Dedifferentiated amniotic fluid mesenchymal stem cell (primary cell): ENCODE data around the gene PPFIBP2.

Experiments
- DNase-seq: peaks from one replicate; pipeline ENCODE4 v3.0.0-alpha.2; 2016; ENCODE audit errors: extremely low spot score

PPFIBP2 gene

DNA sequence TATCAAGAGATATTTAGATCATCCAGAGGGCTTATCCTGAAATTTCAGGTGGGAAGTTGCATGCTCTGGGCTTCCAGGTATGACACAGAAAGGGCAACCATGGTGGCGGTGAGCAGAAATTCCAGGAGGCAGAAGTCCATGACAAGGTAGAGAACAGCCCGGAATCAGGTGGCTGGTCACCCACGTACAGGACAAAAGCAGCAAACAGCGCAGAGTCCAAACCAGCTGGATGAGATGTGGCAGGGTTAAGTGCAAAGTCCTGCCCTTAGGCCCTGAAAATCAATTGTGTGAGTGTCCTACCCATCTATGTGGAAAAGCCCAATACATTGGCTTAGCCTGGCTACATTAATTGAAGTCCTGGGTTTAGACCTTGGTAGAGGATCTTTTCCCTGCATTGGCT is 11.6 kb downstream of the PPFIBP2 start:
- DNase-seq = no peak

DNA sequence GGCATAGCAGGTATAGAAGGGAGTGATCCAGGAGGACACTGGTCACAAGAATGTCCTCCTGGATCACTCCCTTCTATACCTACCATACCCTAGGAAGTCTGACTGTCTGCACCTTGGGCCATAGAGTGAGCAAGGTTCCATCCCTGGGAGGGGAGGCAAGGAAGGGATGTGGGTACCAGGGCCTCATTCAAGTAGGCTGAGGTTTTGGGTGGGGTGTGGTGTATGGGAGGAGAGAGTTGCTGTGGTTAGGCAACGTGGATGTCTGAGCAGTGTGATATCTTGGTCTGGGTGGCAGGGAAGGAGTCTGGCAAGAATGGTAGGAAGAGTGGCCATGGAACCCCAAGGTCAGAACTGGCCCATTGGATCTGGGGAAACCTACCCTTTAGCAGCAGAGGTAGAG is 13.2 kb downstream of the PPFIBP2 start:
- DNase-seq = no peak

DNA sequence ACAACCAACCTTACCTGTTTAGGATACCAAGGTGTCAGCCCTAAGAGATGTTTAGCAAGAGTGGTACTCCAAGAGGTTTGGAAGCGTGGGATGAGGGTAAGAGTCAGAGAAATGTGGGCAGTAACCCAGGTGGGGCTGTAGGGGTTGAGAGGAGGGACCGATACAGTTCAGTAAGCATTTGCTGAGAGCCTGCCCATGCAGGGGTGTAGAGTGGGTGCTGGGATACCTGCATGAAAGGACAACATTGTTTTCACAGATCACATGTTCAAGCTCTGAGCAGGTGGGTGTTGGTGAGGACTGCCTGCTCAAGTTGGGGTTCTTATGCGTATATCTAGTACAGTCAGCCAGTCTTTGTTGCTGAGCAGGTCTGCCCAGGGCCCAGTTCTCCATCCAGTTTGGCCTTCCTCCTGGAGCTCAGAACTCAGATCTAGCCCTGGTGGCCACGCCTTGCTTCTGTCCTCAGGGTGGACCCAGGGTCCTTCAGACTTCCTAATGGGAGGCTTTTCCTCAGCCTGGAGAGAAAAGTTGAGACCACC is 14.8 kb downstream of the PPFIBP2 start:
- DNase-seq = no peak

DNA sequence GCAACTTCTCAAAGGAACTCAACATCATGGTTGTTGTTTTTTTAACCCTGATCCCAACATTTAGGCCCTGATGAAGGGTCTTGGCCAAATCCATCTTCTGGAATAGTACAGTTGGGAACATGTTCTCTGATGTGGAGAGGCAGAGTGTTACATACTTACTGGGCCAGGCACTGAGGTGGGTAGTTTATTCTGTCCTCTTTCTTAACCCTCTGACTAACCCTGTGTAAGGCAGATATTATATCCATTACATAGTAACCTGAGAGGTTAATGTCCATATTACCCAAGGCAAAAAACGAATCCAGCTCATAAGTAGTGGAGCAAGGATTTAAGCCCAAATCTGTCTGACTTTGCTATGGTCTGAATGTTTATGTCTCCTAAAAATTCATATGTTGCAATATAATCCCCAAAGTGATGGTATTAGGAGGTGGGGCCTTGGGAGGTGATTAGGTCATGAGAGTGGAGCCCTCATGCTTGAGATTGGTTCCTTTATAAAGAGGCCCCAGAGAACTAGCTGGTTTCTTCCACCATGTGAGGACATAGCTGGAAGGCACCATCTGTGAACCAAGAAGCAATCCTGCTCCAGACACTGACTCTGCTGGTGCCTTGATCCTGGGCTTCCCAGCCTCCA is 16.3 kb downstream of the PPFIBP2 start:
- DNase-seq = no peak

DNA sequence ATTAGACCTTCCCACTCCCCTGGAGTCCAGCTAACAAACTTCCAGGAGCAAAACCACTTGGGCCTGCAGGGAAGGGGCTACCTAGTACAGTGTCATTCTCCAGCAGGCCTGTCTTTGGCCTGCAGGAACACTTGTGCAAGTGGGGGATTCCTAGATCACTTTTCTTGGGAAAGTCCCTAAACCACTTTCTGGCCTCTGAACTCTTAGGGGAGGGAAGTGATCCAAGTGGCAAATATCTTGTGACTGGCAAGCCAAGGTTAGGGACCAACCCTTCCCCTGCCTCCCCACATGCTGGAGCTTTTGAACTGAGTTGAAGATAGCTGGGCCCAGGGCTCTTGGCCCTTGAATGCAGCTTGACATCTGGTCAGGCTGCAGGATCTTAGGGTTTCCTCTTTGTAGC is 17.2 kb downstream of the PPFIBP2 start:
- DNase-seq = no peak

DNA sequence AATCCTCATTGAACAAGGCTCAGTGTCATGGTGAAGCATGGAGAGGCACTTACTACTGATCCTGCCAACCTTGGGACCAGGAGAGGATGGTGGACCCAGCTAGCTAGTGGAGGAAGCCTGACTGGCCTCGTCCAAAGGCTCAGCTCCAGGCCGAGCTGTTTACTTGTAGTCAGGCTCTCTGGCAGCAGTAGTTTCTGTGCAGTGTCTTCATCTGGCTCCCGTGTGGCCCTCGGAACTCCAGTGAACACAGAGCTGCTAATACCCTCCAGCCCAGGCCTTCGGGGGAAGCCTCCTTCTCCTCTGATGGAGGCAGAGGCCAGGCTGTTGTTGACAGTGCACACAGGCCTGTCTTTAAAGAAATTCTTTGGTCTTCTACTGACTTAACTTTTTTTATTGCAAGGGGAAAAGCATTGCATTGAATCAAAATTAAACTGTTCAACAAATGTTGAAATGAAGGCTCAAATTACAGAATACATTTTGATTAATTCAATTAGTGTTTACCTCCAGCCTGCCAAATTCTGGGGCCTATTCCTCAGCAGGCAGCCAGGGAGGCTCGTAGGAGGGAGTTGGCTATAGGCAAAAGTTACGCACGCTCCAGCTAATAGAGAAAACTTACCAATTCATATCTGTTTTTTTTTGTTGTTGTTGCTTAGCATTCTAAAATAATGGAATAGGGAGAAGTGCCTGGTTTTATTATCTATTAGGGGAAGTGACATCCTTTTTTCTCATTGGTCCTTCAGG is 18.8 kb downstream of the PPFIBP2 start:
- DNase-seq = no peak

DNA sequence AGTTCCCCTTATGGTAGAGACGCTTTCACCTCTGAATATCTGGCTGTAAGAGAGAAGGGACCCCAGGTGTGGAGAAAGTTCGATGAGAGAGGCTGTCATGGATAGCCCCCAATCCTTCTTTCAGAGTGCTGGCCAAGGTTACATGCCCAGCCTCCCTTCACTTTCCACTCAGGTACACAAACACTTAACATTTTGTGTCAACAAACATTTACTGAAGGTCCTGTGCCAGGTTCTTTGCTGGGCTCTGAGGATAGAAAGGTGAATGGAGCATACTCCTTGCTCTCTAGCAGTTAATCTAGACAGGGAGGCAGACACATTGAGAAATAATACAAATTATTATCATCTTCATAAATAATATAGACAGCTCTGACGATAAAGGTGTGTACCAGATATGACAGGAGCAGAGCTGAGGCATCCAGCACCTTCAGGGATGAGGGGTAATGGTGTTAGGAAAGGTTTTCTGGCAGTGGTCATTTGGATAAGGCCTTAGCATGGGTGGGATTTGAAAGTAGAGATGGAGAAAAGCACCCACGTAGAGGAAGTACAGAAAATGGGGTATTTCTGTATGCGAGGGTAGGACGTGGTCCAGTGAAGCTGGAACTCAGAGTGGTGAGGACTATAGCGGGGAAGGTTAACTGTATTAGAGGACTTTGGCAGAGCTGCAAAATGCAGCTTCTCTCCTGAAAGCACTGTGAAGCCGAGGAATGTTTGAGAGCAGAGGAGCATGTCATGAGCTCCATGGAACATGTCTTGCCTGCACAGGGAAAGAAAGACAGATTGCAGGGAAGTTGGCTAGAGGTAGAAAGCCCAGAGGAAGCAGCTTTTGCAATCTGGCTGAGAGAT is 19.6 kb downstream of the PPFIBP2 start:
- no peak for DNase-seq

DNA sequence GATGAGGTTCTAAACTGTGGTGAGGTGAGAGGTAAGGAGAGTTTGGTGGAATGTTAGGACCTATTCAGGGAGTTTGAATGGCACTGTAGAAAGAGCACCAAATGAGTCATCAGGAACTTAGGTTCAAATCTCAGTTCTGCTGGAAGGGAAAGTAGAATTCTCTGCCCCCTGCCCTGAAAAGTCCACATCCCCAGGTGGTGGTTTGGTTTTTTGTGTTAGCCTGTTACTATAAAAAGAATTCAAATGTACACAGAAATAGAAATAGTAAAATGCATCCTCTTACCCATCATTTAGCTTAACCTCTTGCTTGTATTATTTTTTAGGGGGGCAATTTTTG is 20.2 kb downstream of the PPFIBP2 start:
- no peak for DNase-seq

DNA sequence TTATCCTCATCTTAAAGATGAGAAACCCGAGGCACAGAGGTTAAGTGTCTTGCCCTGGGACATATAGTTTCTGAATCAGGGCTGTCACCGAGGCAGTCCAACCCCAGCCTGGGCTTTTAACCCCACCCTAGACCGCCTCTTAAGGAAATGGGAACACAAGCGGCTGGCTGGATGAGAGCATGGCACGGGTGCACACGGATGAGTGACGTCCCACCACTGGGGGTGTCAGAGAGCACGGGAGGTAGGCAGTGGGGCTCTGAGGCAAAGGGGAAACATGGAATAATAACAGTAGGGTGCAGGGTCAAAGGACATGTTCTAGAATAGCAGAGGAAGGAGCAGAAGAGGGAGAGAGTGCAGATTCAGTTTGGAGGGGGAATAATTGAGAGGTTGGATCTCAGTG is 22.3 kb downstream of the PPFIBP2 start:
- no peak for DNase-seq

DNA sequence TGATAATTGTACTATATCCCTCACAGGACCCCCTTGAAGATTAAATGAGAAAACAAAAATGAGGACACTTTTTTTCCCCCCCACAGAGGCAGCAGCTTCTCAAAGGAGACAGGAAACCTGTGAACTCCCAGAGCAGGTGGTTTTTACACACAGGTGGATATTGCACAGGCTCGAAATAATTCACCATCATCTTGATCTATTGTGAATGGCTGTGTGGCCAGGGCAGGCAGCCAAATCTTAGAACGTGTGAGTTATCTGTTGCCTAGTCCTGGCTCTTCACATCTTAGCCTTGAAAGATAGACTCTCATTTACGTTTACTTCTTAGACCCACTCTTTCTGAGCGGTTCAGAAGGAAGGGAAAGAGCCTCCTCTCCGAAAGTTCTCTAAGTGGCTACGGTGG is 23.5 kb downstream of the PPFIBP2 start:
- no peak for DNase-seq

DNA sequence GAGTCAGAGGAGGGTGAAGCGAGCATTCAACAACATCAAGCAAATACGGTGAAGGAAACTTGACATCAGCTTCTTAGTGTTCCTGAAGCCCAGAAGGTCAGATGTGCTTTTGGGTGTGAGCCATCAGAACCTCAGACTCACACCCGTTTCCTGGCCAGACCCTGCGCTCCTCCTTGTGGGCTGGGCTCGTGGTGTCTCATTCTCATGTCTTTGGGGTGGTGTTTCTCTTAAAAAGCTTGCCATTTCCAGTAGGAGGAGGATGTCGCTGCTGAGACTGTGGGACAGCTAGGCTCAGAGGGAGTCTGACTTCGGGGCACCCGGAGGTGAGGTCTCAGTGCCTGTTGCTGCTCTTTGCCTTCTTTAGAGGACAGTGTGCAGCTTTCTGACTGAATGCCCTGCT is 24.2 kb downstream of the PPFIBP2 start:
- DNase-seq = no peak

DNA sequence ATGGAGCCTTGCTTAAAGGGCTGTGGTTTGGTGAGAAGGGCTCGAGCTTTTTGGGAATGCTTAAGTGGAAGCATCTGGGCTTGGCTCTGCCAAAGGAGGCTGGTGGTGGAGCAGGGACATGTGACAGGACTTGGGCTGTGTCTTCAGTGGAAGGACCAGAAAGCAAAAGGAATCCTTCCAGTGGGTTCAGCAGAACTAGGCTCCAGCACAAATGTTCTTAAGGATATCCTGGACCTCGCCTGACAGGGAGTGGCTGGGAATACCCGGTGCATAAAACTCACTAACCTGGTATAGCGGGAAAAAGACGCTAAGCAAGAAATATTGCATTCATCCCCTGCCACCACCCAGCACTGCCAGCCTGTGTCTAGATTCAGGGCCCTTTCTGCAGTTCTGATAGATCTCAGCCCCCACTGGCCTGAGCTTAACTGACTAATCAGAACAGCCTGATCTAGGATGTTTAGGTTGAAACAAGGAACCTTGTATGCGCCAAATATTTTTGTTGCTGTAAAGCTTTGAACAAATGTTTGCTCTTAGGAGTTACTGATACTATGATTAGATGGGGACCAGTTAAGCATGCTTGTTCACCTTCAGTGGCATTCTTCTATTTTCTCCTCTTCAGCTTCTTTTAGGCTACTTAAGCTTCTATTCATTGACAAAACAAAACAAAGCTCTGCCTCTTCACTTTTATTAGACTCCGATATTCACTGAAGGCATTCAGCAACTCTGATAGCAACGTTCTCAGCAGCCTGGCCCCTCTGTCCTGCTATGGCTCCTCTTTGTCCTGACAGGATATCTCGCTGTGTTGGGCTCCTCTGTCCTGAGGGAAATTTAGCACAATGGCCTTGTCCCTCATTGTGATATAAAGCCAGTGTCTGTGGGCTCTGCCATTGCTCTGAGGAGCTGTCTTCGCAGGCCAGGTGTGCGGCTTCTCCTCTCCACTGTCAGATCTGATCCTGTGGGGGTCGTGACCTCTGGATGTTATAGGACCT is 25.0 kb downstream of the PPFIBP2 start:
- DNase-seq = no peak

DNA sequence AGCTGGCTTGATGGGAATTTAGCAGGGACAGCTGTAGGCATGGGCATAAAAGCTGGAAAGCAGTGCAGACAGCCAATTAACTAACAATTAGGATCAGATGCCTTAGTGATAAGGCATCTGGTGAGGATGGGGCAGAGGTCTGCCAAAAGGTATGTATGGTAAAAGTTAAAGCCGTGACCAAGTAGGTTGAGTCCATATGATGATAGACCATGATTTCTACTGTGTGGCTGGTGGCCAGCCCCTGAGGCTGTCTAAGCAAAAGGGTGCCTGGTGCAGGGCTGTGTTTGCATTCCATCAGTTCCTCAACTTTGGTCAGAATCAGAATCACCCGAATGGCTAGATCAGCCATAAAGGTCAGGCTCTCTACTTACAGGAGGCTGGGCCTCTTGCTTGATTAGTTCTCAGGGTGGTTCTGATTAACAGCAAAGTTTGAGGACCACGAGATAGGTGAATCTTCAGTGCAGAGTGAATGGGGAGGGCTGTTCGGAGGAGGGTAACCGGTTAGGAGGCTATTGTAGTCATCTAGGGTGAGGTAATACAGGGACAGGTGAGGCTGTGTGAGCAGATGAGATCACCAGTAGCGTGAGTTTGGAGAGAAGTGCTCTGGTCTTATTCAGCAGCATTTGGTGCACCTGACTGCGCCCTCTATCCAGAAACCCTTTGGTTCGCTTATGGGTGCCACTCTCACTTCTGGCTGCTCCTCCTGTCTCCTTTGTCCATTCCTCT is 27.2 kb downstream of the PPFIBP2 start:
- no peak for DNase-seq

DNA sequence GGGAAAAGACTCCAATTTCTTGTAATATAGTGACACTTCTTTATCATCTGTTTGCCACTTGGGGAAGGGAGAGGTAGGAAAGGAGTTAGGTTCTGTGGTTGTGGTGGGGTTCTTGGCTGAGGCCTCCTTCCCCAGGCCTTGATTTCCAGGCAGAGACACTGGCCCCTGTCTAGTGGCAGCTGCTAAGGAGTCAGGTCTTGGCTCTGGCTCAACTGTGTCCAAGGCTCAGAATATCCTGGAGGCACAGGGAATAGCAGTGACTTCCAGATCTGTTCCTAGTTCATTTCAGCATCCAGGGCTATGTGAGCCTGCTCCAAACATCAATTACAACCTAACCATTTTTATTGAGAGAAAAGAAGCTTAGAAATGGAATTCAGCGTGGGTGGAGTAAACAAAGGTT is 29.5 kb downstream of the PPFIBP2 start:
- no peak for DNase-seq

DNA sequence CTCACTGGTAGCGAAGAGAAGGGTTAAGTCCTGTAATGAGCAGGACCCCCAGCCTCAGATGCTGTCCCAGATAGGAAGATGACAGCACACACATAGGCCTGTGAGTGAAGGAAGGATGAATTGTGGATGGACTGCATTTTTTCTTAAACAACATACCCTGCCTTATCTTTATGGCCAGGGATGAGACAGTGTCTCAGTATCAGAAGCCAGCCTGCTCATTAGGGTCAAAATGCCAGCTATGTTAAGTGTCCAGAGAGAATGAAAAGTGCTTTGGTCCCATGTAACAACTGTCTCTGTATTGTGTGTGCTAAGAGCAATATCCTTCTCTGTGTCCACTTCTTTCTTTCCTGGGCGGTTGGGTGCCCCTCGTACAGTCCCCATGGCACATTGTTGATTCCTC is 30.2 kb downstream of the PPFIBP2 start:
- no peak for DNase-seq

DNA sequence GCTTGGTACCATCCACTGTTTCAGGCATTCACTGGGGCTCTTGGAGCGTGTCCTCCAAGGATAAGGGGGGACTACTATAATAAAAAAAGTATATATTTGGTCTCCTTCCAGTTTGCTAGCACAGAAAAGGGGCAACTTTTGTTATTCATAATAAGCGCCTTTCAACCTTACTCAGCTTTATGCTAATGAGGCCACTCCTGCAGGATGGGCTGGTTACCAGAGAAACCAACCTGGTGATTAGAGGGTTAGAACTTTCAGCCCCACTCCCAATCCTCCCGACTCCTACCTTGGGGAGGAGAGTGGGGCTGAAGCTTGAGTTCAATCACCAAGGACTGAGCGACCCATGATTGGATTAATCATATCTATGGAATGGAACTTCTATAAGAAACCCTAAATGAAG is 31.8 kb downstream of the PPFIBP2 start:
- DNase-seq = no peak

DNA sequence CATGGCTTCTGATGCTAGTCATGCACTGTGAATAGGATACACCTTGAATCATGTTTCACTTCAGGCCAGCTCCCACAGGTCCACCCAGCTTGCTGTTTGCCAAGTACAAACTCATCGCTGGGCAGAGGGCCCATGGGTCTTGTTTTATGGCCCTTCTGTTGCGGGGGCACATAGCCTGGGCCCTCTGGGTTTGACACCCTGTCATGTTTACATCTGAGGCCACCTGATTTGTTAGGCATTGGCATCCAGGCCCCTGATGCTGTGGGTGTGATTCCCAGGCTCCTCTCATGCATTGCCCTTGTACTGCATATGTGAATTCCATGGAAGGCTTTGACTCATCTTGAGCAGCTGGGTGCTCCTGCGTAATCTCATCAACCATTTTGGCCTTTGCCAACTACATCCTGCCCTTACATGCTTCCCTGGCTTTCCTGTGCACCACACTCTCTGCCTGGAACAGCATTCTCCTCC is 32.6 kb downstream of the PPFIBP2 start:
- no peak for DNase-seq

DNA sequence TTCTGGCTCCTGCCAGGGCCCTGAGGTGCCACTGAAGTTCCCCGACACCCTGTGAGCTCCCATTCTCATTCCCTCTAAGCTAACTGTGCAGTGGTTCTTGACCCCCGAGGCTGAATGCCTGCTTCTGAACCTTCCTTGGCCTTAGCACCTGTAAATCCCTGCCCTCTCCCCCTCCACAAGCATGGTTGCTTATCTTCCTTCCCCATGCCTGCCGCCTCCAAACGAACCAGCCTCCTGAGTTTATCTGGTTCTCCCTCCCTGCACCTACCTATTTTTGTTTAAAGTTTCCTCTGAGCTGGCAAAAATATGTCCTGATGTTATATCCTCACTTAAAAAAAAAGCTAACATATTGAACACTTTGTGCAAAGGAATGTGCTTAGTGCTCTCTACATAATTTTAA is 33.9 kb downstream of the PPFIBP2 start:
- no peak for DNase-seq

DNA sequence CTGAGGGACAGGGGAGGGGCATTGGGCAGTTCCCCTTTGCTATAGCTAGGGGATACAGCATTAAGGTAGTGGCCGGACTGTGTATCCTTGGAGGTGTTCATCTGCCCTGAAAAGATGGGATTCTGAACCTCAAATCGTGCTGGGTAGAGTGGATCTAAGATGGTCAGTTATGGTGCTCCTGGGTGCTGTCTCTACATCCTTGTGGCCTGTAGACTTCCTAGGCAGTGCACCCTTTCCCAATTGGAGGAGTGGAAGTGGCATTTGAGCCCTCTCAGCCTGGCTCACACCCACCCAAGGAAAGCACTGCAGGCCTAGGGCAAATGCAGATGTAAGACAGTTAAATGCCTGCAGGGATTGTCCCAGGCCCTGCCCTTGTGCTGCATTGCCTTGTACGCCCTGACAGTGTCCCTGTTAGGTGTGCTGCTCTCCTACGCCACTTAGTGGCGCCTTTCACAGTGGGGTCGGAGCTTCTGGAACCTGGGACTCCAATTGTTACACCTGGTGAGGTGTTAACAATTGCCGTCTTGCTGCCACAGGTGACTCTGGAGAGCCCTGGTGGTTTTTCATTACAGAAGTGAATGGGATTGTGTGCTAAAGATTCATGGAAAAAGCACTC is 35.0 kb downstream of the PPFIBP2 start:
- DNase-seq = no peak

DNA sequence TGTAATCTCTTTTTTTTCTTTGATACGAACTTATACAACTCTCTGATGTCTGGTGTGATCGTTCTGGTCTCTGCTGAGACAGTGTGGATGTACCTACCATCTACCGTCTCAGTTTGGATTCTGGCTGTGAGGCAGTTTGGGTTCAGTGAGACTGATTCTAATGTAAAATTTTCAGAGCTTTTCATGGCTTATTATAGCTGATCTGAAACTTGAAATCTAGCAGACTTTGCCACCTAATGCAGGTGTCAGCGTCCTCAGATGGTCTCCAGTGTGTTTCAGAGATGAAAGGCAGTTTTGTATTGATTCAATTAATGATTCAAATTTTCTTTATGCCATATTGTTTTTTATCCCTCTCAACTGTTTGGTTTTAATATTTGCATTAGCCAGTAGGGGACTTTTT is 35.9 kb downstream of the PPFIBP2 start:
- DNase-seq = no peak
